Measurements from ENCODE around the gene APOA1. TPM values are rescaled to one million over a fixed set of nuclear protein-coding genes. Genes with fewer than 3 reads are reported as not detected.

The APOA1 gene
- total RNA-seq, 4 donors from 2014 or later = 1.2 to 11.6 (median 2.9) TPM; not detected in 1

DNA sequence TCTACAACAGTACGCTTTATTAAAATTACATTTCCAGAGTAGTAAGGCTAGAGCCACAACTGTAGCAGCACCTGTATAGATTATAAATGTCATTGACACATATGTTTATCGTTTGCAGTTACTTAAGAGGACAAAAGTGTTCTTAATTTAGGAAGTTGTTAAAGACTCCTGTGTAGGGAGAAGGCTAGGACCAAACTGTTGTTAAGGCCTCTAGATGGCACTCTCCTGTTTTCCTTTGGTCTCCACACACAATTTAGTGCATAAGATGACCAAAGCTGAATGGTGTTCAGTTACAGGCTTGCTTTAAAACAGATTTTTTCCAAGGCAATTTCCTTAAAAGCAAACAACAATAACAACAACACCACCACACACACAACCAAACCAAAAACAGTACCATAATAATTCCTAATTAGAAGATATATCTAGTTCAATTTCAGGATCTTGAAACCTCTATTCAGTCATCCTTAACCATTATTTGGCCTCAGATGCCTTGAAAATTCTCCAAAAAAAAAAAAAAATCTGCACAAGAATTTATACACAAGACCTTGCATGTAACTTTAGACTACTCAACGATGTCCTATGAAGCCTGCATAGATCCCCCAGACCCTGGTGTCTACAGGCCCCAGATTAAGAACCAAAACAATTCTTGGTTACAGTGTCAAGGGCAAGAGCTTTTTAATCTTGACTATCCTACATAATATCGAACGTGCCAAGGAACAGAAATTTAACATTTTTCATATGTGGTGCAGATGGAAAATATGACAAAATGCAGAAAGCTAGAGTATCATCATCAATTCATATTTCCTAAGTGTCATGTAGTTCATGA is 42.6 kb upstream of the APOA1 start:
- Histone ChIP-seq H3K27ac (no peak overlapping the region), H3K36me3 (peaks cover 9% of the 10 kb centered on the region), H3K4me3 (no peak overlapping the region), H3K9me3 (no peaks in the 10 kb centered on the region), H3K27me3 (no peaks in the 10 kb centered on the region), H3K4me1 (no peaks in the 10 kb centered on the region)
- no peak for DNase-seq (ENCODE audit: low spot score in 2 of 2)
- TF ChIP-seq, protein P1, sequence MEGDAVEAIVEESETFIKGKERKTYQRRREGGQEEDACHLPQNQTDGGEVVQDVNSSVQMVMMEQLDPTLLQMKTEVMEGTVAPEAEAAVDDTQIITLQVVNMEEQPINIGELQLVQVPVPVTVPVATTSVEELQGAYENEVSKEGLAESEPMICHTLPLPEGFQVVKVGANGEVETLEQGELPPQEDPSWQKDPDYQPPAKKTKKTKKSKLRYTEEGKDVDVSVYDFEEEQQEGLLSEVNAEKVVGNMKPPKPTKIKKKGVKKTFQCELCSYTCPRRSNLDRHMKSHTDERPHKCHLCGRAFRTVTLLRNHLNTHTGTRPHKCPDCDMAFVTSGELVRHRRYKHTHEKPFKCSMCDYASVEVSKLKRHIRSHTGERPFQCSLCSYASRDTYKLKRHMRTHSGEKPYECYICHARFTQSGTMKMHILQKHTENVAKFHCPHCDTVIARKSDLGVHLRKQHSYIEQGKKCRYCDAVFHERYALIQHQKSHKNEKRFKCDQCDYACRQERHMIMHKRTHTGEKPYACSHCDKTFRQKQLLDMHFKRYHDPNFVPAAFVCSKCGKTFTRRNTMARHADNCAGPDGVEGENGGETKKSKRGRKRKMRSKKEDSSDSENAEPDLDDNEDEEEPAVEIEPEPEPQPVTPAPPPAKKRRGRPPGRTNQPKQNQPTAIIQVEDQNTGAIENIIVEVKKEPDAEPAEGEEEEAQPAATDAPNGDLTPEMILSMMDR (IDR thresholded peaks at IDR 0.05) = peak; percentile 41 to 76
- no peak for TF ChIP-seq POLR2A (IDR thresholded peaks at IDR 0.05)
- 44% methylated on average over 5 of the region's 5 CpGs for WGBS

DNA sequence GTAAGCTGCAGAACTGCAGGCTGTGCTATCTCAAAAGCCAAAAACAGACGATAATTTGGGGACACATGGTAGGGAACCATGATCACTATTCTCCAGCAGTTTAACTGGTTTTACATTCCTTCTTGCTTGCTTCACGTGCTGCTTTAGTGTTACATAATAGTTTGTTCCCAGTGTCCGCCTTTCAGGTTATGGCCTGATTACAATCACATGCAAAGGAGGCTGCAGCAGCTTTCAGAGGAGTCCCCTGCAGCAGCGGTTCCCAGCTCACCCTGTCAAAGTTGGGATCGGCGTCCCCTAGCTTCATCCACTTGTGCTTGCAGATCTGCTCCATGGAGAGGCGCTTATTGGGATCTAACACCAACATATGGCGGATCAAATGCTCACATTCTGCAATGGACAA is 39.2 kb upstream of the APOA1 start:
- WGBS = 82% methylated on average over 8 of the region's 8 CpGs
- DNase-seq (ENCODE audit: low spot score in 2 of 2) = no peak
- no peak overlapping the region for H3K4me3 ChIP-seq
- no peaks in the 10 kb centered on the region for H3K4me1 ChIP-seq
- no peaks in the 10 kb centered on the region for H3K27me3 ChIP-seq
- H3K9me3 ChIP-seq = no peaks in the 10 kb centered on the region
- no peak overlapping the region for H3K27ac ChIP-seq
- H3K36me3 ChIP-seq = peaks cover 35% of the 10 kb centered on the region
- no peak for TF ChIP-seq POLR2AphosphoS5 (IDR thresholded peaks at IDR 0.05)
- no peak for TF ChIP-seq EP300 (IDR thresholded peaks at IDR 0.05)
- TF ChIP-seq, protein P1 (IDR thresholded peaks at IDR 0.05) = no peak

DNA sequence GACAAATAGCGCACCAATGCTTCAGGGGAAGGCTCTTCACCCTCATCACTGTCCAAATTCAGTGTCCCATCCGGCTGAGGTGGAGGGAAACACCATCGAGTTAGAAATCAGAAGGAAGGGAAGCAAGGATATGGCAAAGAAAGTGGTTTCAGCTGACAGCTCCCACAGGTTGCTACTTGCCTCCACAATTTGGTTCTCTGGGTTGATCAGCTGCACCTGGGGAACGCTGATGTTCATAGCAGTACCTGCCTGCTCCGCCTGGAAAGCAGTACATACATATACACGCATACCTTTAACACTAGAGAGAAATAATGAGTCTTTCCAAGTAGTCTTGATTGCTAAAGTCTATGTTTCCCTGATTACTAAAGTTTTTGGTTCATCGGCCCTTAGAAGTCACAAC is 37.8 kb upstream of the APOA1 start:
- Histone ChIP-seq H3K27me3 (no peaks in the 10 kb centered on the region), H3K4me3 (no peak overlapping the region), H3K4me1 (no peaks in the 10 kb centered on the region), H3K27ac (no peak overlapping the region), H3K9me3 (no peaks in the 10 kb centered on the region), H3K36me3 (peaks cover 48% of the 10 kb centered on the region)
- 64% methylated on average over 7 of the region's 7 CpGs for WGBS
- no peak for DNase-seq (ENCODE audit: low spot score in 2 of 2)
- TF ChIP-seq, protein P1 (IDR thresholded peaks at IDR 0.05) = no peak
- no peak for TF ChIP-seq EP300 (IDR thresholded peaks at IDR 0.05)
- TF ChIP-seq POLR2AphosphoS5 (IDR thresholded peaks at IDR 0.05) = no peak
- TF ChIP-seq POLR2A (IDR thresholded peaks at IDR 0.05) = no peak

DNA sequence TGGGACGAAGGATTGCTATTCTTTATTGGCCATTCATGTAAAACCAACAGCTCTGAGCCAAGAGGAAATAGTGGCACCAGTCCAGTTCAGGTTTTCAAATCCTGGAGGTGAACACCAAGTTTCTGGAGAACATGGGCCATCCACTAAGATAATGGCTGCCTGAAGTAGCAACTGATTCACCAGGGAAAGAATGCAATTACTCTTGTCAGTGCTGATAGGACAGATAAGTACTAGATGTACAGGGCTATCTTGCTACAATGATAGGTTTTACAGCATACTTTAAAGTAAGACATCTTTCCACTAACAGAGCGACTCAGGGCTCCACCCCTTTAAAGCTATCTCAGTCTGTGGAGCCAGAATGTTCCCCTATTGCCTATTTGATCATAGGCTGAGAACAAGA is 36.8 kb upstream of the APOA1 start:
- TF ChIP-seq, protein P1 (IDR thresholded peaks at IDR 0.05) = no peak
- TF ChIP-seq POLR2AphosphoS5 (IDR thresholded peaks at IDR 0.05) (no peak), POLR2A (IDR thresholded peaks at IDR 0.05) (no peak), EP300 (IDR thresholded peaks at IDR 0.05) (no peak)
- 87% methylated on average over 2 of the region's 2 CpGs for WGBS
- peaks cover 57% of the 10 kb centered on the region for H3K36me3 ChIP-seq

DNA sequence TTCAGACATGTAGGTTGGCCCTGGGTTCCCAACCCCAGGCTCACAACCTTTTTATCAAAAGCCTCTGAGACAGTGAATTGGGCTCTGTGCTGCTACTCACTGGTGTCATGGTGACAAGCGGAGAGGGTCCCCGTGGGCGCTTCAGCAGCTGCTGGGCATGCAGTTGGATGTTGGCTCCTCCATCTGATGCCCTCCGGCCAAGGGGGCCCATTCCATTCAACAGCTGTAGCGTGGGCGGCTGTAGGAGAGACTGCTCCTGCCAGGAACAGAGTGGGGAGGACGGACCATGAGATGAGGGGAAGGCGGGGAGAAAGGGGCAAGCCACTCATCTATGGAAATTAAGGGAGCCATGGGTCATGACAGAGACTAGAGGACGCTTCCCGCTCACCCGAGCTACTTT is 36.0 kb upstream of the APOA1 start:
- 93% methylated on average over 11 of the region's 11 CpGs for WGBS

More for the DNA sequence above, 36.8 kb upstream of the APOA1 start:
- Histone ChIP-seq H3K9me3 (no peaks in the 10 kb centered on the region), H3K4me1 (no peaks in the 10 kb centered on the region), H3K27me3 (no peaks in the 10 kb centered on the region), H3K27ac (no peak overlapping the region), H3K4me3 (no peak overlapping the region)
- no peak for DNase-seq (ENCODE audit: low spot score in 2 of 2)

More for the DNA sequence above, 36.0 kb upstream of the APOA1 start:
- Histone ChIP-seq H3K4me3 (no peak overlapping the region), H3K27ac (no peak overlapping the region), H3K27me3 (no peaks in the 10 kb centered on the region), H3K36me3 (peaks cover 66% of the 10 kb centered on the region), H3K4me1 (no peaks in the 10 kb centered on the region), H3K9me3 (no peaks in the 10 kb centered on the region)
- no peak for TF ChIP-seq POLR2A (IDR thresholded peaks at IDR 0.05)
- TF ChIP-seq, protein P1 (IDR thresholded peaks at IDR 0.05) = no peak
- no peak for TF ChIP-seq EP300 (IDR thresholded peaks at IDR 0.05)
- TF ChIP-seq POLR2AphosphoS5 (IDR thresholded peaks at IDR 0.05) = no peak
- DNase-seq (ENCODE audit: low spot score in 2 of 2) = no peak
